Right hindlimb (tissue), 1 donor: ENCODE measurements around the gene P2RX2.

Experiments used
- DNase-seq: peaks from one replicate; pipeline ENCODE4 v3.0.0-alpha.2; 2018

The P2RX2 gene

GRCh38 chr12:132668191-132669088 is 49.9 kb downstream of the P2RX2 start:
- no peak for DNase-seq

GRCh38 chr12:132669166-132669879 is 50.7 kb downstream of the P2RX2 start:
- DNase-seq: no peak
